HepG2 (cell line): ENCODE results near the gene SIX3. TPM values are rescaled to one million over a fixed set of nuclear protein-coding genes. Genes with fewer than 3 reads are reported as not detected.

Experiments
- ATAC-seq: fragments of 200-7000 bp; cut with Tn5 transposase; 3 replicates; pipeline ENCODE4 v1.9.1; 2020; ENCODE audit warnings: mild to moderate bottlenecking, moderate library complexity
- BruUV-seq: library from RNA; stranded (reverse); fragments of 400-500 nt; replicated peaks from 2 replicates; lab custom pipeline; 2021; lab: Mats Ljungman, UMichigan
- CTCF ChIA-PET: fragments of 300-600 bp; formaldehyde crosslinking; extraction: SDS; loops from one replicate; lab custom pipeline; 2021; ENCODE audit warnings: low total read pairs, inconsistent platforms, low intra/inter-chr PET ratio; lab: Yijun Ruan, JAX
- POLR2A ChIA-PET: fragments of 350-600 bp; sonication (Branson Sonifier 250); formaldehyde crosslinking; loops from one replicate; lab custom pipeline; 2020; ENCODE audit warnings: antibody characterized with exemption, inconsistent platforms; lab: Yijun Ruan, JAX
- DNase-seq: peaks from one replicate; pipeline ENCODE4 v3.0.0-alpha.2; 2015; ENCODE audit warnings: low spot score
- FAIRE-seq: peaks from 3 replicates; lab custom pipeline; 2011; peaks lifted over from hg19 to GRCh38; lab: Jason Lieb, UNC
- H2AFZ ChIP-seq: one replicate; pipeline ENCODE4 v1.6.1; 2011; ENCODE audit warnings: low read length, inconsistent platforms
- H3K27ac ChIP-seq: fragments of 300-600 bp; 3 replicates; pipeline ENCODE4 v1.8.0; 2011; ENCODE audit warnings: mixed run types, mild to moderate bottlenecking, mixed read lengths, low read length, inconsistent platforms; ENCODE audit not compliant: insufficient read depth; ENCODE audit errors: extremely low read length
- H3K27me3 ChIP-seq, 2 experiments: fragments of 200-600 bp in 1 of 2; 2 replicates in 1 of 2; 3 replicates in 1 of 2; pipeline versions ENCODE4 v1.6.0 to v1.8.0; 2011; ENCODE audit warnings: low read length in 2 of 2, mild to moderate bottlenecking in 2 of 2, moderate library complexity in 2 of 2, inconsistent platforms in 1 of 2; ENCODE audit not compliant: insufficient read depth in 2 of 2, control insufficient read depth in 1 of 2
- H3K36me3 ChIP-seq, 2 experiments: fragments of 200-600 bp in 1 of 2; replicated peaks in 1 of 2; 2 replicates in 1 of 2; 3 replicates in 1 of 2; pipeline versions ENCODE4 v1.5.1 to v1.8.0; 2011; ENCODE audit warnings: low read length in 2 of 2, inconsistent platforms in 1 of 2; ENCODE audit not compliant: insufficient read depth in 2 of 2, control insufficient read depth in 1 of 2
- H3K4me1 ChIP-seq: 2 replicates; pipeline ENCODE4 v1.5.1; 2012; ENCODE audit warnings: low read length, inconsistent platforms; ENCODE audit not compliant: insufficient read depth
- H3K4me2 ChIP-seq: 2 replicates; pipeline ENCODE4 v1.6.0; 2011; ENCODE audit warnings: low read depth, low read length, inconsistent platforms
- H3K4me3 ChIP-seq, 3 experiments: fragments of 200-600 bp in 1 of 3; sonication (generic), shearing (Covaris generic) in 1 of 3; replicated peaks in 1 of 3; 2 replicates each; pipeline ENCODE4 v1.5.1; 2011 to 2016; ENCODE audit warnings: low read length in 3 of 3, inconsistent platforms in 2 of 3, low read depth in 2 of 3, mild to moderate bottlenecking in 2 of 3, control low read depth in 1 of 3, mixed read lengths in 1 of 3; ENCODE audit not compliant: insufficient read depth in 1 of 3
- H3K79me2 ChIP-seq: one replicate; pipeline ENCODE4 v1.6.1; 2011; ENCODE audit warnings: low read length, inconsistent platforms; ENCODE audit not compliant: insufficient read depth
- H3K9ac ChIP-seq: 2 replicates; pipeline ENCODE4 v1.6.0; 2011; ENCODE audit warnings: mild to moderate bottlenecking, low read depth, low read length, inconsistent platforms; ENCODE audit not compliant: insufficient read depth
- H3K9me3 ChIP-seq: 2 replicates; pipeline ENCODE4 v1.5.1; 2012; ENCODE audit warnings: mild to moderate bottlenecking, low read length
- H4K20me1 ChIP-seq: 2 replicates; pipeline ENCODE4 v1.6.0; 2011; ENCODE audit warnings: inconsistent platforms, mild to moderate bottlenecking, low read length, moderate library complexity; ENCODE audit not compliant: insufficient read depth
- ARNT ChIP-seq: fragments of 450-650 bp; IDR thresholded peaks from 2 replicates; pipeline ENCODE4 v1.6.1; 2017
- BRD4 ChIP-seq: sonication (generic); formaldehyde crosslinking; IDR thresholded peaks from 2 replicates; pipeline ENCODE4 v1.4.0; 2020; ENCODE audit warnings: missing genetic modification reagents
- CBX5 ChIP-seq: sonication (generic); formaldehyde crosslinking; IDR thresholded peaks from 2 replicates; pipeline ENCODE4 v1.4.0; 2020; ENCODE audit warnings: missing genetic modification reagents, borderline replicate concordance
- FOXA3 ChIP-seq: IDR thresholded peaks from 2 replicates; pipeline ENCODE4 v1.6.1; 2016; ENCODE audit warnings: missing genetic modification reagents, missing compliant biosample characterization
- GATAD2A ChIP-seq: IDR thresholded peaks from 2 replicates; pipeline ENCODE4 v1.6.1; 2016
- HMGXB4 ChIP-seq, 2 experiments: sonication (generic) in 1 of 2; formaldehyde crosslinking in 1 of 2; IDR thresholded peaks; 2 replicates each; pipeline versions ENCODE4 v1.4.0 to v1.6.1; 2018 to 2020; ENCODE audit warnings: missing genetic modification reagents in 2 of 2, borderline replicate concordance in 1 of 2, low read depth in 1 of 2, mild to moderate bottlenecking in 1 of 2, missing biosample characterization in 1 of 2
- MED1 ChIP-seq: sonication (generic); formaldehyde crosslinking; IDR thresholded peaks from 2 replicates; pipeline ENCODE4 v1.4.0; 2020; ENCODE audit warnings: missing genetic modification reagents
- MIER2 ChIP-seq: IDR thresholded peaks from 2 replicates; pipeline ENCODE4 v1.6.1; 2016; ENCODE audit warnings: missing biosample characterization, missing genetic modification reagents
- MIXL1 ChIP-seq: IDR thresholded peaks from 2 replicates; pipeline ENCODE4 v1.6.1; 2016
- MLX ChIP-seq: IDR thresholded peaks from 2 replicates; pipeline ENCODE4 v1.6.1; 2016
- MXD3 ChIP-seq: IDR thresholded peaks from 2 replicates; pipeline ENCODE4 v1.6.1; 2016; ENCODE audit warnings: mild to moderate bottlenecking, missing biosample characterization, missing genetic modification reagents
- NFATC3 ChIP-seq: sonication (generic); formaldehyde crosslinking; IDR thresholded peaks from 2 replicates; pipeline ENCODE4 v1.5.1; 2020; ENCODE audit warnings: mild to moderate bottlenecking, missing genetic modification reagents
- RAD21 ChIP-seq: fragments of 450-650 bp; formaldehyde crosslinking; IDR thresholded peaks from 2 replicates; pipeline ENCODE4 v1.5.0; 2020; ENCODE audit warnings: mild to moderate bottlenecking
- RARA ChIP-seq: IDR thresholded peaks from 2 replicates; pipeline ENCODE4 v1.6.1; 2016; ENCODE audit warnings: missing genetic modification reagents, missing compliant biosample characterization
- SALL1 ChIP-seq: sonication (generic); formaldehyde crosslinking; IDR thresholded peaks from 2 replicates; pipeline ENCODE4 v1.8.0; 2022; ENCODE audit warnings: mild to moderate bottlenecking, missing genetic modification reagents
- SOX5 ChIP-seq: IDR thresholded peaks from 2 replicates; pipeline ENCODE4 v1.6.1; 2016; ENCODE audit warnings: borderline replicate concordance
- STAG1 ChIP-seq: sonication (generic); formaldehyde crosslinking; IDR thresholded peaks from 2 replicates; pipeline ENCODE4 v1.4.0; 2020; ENCODE audit warnings: missing genetic modification reagents
- THAP11 ChIP-seq: IDR thresholded peaks from 2 replicates; pipeline ENCODE4 v1.6.1; 2016; ENCODE audit warnings: missing biosample characterization, missing genetic modification reagents
- YY1 ChIP-seq: IDR thresholded peaks from 2 replicates; pipeline ENCODE4 v1.6.1; 2011; ENCODE audit warnings: low read length, low read depth, moderate library complexity, mild to moderate bottlenecking; ENCODE audit not compliant: insufficient read depth, insufficient replicate concordance
- ZNF136 ChIP-seq: sonication (generic); formaldehyde crosslinking; IDR thresholded peaks from 2 replicates; pipeline ENCODE4 v1.8.1; 2022; ENCODE audit warnings: low read depth, mild to moderate bottlenecking, moderate library complexity, missing genetic modification reagents
- ZNF619 ChIP-seq: sonication (generic); formaldehyde crosslinking; IDR thresholded peaks from 2 replicates; pipeline ENCODE4 v1.4.0; 2020; ENCODE audit warnings: mild to moderate bottlenecking, missing genetic modification reagents
- ZNF678 ChIP-seq: sonication (generic); formaldehyde crosslinking; IDR thresholded peaks from 2 replicates; pipeline ENCODE4 v1.4.0; 2020; ENCODE audit warnings: mild to moderate bottlenecking, missing genetic modification reagents
- WGBS: methylation state at CpG from one replicate; pipeline ENCODE4 v1.1.6; 2017; ENCODE audit warnings: low lambda C conversion rate; 5-methylcytosine and 5-hydroxymethylcytosine counted together
- in situ Hi-C: cut with HindIII; loops from 2 replicates; pipeline ENCODE4 v1.10.0; 2017; ENCODE audit warnings: low pct_unique_long_range_greater_than_20kb; ENCODE audit not compliant: extremely low pct_ligation_motif_present
- intact Hi-C: fragments of 100-400 bp; cut with micrococcal nuclease; formaldehyde crosslinking; loops from one replicate; pipeline ENCODE4 v1.10.0; 2022; ENCODE audit not compliant: unreplicated experiment
- polyA plus RNA-seq, 8 experiments: library from polyadenylated mRNA; depleted of rRNA in 3 of 8; stranded (reverse) in 7 of 8; unstranded in 1 of 8; fragments of >200 nt; fragmentation: Illumina TruSeq in 4 of 8; extraction: Trizol in 4 of 8; gene quantifications; 2 replicates each; pipeline versions ENCODE4 v1.2.1 to v1.2.3, GENCODE V29; 2011 to 2016; ENCODE audit warnings: low read depth in 4 of 8, missing spikeins in 1 of 8, mixed read lengths in 1 of 8; ENCODE audit not compliant: insufficient read depth in 1 of 8
- total RNA-seq, 5 experiments: library from RNA; depleted of rRNA; stranded (reverse); fragments of >200 nt; fragmentation: Illumina TruSeq; extraction: Trizol; gene quantifications; 2 replicates each; pipeline ENCODE4 v1.2.3, GENCODE V29; 2016; ENCODE audit warnings: low read depth in 1 of 5
- TF ChIP-seq, protein P1 (sequence below): sonication (generic); formaldehyde crosslinking; IDR thresholded peaks from 2 replicates; pipeline ENCODE4 v1.8.0; 2023; ENCODE audit warnings: mild to moderate bottlenecking, missing genetic modification reagents

SIX3 gene
- total and polyA plus RNA-seq, 2 of the 13 experiments (the other 11 are each of a cell fraction or from before 2014, with no cell fraction given) = not detected

DNA sequence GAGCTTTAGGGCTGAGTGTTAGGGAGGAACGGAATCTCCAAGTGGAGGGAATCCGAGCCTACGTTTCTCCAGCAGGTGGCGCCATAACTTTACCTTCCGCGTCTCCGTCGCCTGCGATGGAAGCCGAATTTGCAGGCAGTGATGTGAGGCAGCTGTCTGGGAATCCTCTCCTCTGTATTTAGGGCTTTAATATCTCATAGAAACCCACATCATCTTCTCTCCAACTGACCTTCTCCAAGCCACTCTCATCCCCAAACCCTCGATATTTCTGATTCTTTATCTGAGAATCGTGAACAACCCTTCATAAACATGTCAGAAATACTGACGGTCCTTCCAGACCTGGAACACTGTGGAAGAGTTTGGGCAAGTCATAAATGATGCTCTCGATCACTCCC lies 40.2 kb downstream of the SIX3 start:
- 0 out of 5 replicates have a peak, but pooled peaks cover 1 to 5% of the 10 kb centered on the region in 2 experiments for H3K27me3 ChIP-seq
- in situ Hi-C loops = loop anchor here (5.0 kb wide), 1 partner anchor 511 kb away; no protein-coding TSS in a partner anchor
- H2AFZ ChIP-seq = no peak overlapping the region
- peak; percentile 88 for FAIRE-seq
- POLR2A ChIA-PET = no interaction called here
- H3K4me1 ChIP-seq = no peaks in the 10 kb centered on the region
- WGBS = 4% methylated on average over 13 of the region's 14 CpGs
- no peaks in the 10 kb centered on the region for H4K20me1 ChIP-seq
- ATAC-seq = peak; percentile 94
- intact Hi-C loops = loop anchor here (1.0 kb wide), 2 partner anchors 513 to 597 kb away; no protein-coding TSS in a partner anchor
- H3K27ac ChIP-seq = no peak overlapping the region
- DNase-seq = peak; percentile 58
- H3K4me3 ChIP-seq = no peak overlapping the region
- BruUV-seq = no TSS peak
- CTCF ChIA-PET = interaction anchor here (0.6 to 3.9 kb wide), 3 partner anchors 512 to 518 kb away, joined by 3 to 106 read pairs (median 4); no protein-coding TSS in a partner anchor
- H3K79me2 ChIP-seq = no peaks in the 10 kb centered on the region
- no peaks in the 10 kb centered on the region for H3K9me3 ChIP-seq
- H3K4me2 ChIP-seq = peak overlapping the region; percentile 36
- H3K9ac ChIP-seq = no peak overlapping the region
- H3K36me3 ChIP-seq = no peaks in the 10 kb centered on the region
- no peak for TF ChIP-seq ZNF619 (CRISPR knock-in tag)
- TF ChIP-seq MIXL1 = 0 out of 2 replicates have a peak, but pooled peaks have one; percentile 41
- no peak for TF ChIP-seq ZNF678 (CRISPR knock-in tag)
- TF ChIP-seq GATAD2A (CRISPR knock-in tag) = 0 out of 2 replicates have a peak, but pooled peaks have one; percentile 14
- TF ChIP-seq HMGXB4 (CRISPR knock-in tag; IDR thresholded peaks at IDR 0.05; ENCODE audit: borderline replicate concordance in 1 of 2, low read depth in 1 of 2) = 0 out of 4 replicates have a peak, but pooled peaks of 1 of the 2 experiments have one; percentile 54
- TF ChIP-seq MIER2 (CRISPR knock-in tag) = peak; percentile 30; the same call in 1 of the 2 replicates
- TF ChIP-seq CBX5 = peak; percentile 66; the same call in 1 of the 2 replicates
- TF ChIP-seq ZNF136 (CRISPR knock-in tag) = 0 out of 2 replicates have a peak, but pooled peaks have one; percentile 29
- peak; percentile 94 for TF ChIP-seq RAD21 (CRISPR knock-in tag)
- TF ChIP-seq SOX5 (CRISPR knock-in tag) = 0 out of 2 replicates have a peak, but pooled peaks have one; percentile 28
- TF ChIP-seq NFATC3 (CRISPR knock-in tag) = peak; percentile 57; the same call in 1 of the 2 replicates
- TF ChIP-seq SALL1 = peak; percentile 56; the same call in 1 of the 2 replicates
- TF ChIP-seq RARA (CRISPR knock-in tag) = 0 out of 2 replicates have a peak, but pooled peaks have one; percentile 24
- TF ChIP-seq MXD3 = 0 out of 2 replicates have a peak, but pooled peaks have one; percentile 34
- TF ChIP-seq THAP11 (CRISPR knock-in tag) = peak; percentile 44; the same call in 1 of the 2 replicates
- TF ChIP-seq BRD4 (CRISPR knock-in tag) = no peak
- TF ChIP-seq, protein P1, sequence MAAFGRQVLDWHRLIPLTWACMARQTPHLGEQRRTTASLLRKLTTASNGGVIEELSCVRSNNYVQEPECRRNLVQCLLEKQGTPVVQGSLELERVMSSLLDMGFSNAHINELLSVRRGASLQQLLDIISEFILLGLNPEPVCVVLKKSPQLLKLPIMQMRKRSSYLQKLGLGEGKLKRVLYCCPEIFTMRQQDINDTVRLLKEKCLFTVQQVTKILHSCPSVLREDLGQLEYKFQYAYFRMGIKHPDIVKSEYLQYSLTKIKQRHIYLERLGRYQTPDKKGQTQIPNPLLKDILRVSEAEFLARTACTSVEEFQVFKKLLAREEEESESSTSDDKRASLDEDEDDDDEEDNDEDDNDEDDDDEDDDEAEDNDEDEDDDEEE (CRISPR knock-in tag) = peak; percentile 70; the same call in 1 of the 2 replicates
- TF ChIP-seq MED1 (CRISPR knock-in tag) = no peak
- no peak for TF ChIP-seq ARNT
- TF ChIP-seq MLX (CRISPR knock-in tag) = no peak
- 0 out of 2 replicates have a peak, but pooled peaks have one; percentile 22 for TF ChIP-seq FOXA3 (CRISPR knock-in tag)
- TF ChIP-seq YY1 = peak; percentile 29
- TF ChIP-seq STAG1 (CRISPR knock-in tag) = peak; percentile 99
